Hematopoietic multipotent progenitor cell (in vitro differentiated cells): ENCODE measurements around the gene GPC5. TPM values are rescaled to one million over a fixed set of nuclear protein-coding genes. Genes with fewer than 3 reads are reported as not detected.
"Not testable (repeated sequence)": the region's sequence is repeated elsewhere in the genome, so short reads cannot be mapped to it uniquely, and the experiment has no call there.

Source experiments
- DNase-seq, 3 donors: peaks; one replicate each; pipeline ENCODE4 v3.0.0-alpha.2; 2011 to 2015; ENCODE audit warnings: low read depth in 2 of 3, low spot score in 2 of 3
- total RNA-seq: library from RNA; depleted of rRNA; stranded (reverse); fragments of >200 nt; gene quantifications from one replicate; pipeline ENCODE4 v1.2.3, GENCODE V29; 2012

The GPC5 gene
- total RNA-seq, 1 donor = 18.3 TPM

- no peak for DNase-seq
Observed at GRCh38 chr13:92483894-92484293, 1085.5 kb downstream of the GPC5 start.

- no peak for DNase-seq
Observed at GRCh38 chr13:92487238-92487637, 1088.8 kb downstream of the GPC5 start.

- DNase-seq = no peak
Observed at GRCh38 chr13:92488249-92488852, 1089.9 kb downstream of the GPC5 start.

GRCh38 chr13:92491839-92492238 is 1093.4 kb downstream of the GPC5 start:
- no peak for DNase-seq

- no peak for DNase-seq
Observed at GRCh38 chr13:92494915-92495314, 1096.5 kb downstream of the GPC5 start.

GRCh38 chr13:92500192-92500591 is 1101.8 kb downstream of the GPC5 start:
- DNase-seq = no peak

GRCh38 chr13:92510416-92510815 is 1112.0 kb downstream of the GPC5 start:
- DNase-seq = no peak

- DNase-seq = no peak
Observed at GRCh38 chr13:92512852-92513251, 1114.4 kb downstream of the GPC5 start.

GRCh38 chr13:92513672-92514071 is 1115.3 kb downstream of the GPC5 start:
- DNase-seq = no peak

- no peak for DNase-seq
Observed at GRCh38 chr13:92514420-92515125, 1116.2 kb downstream of the GPC5 start.

- not testable (repeated sequence) for DNase-seq
Observed at GRCh38 chr13:92516878-92517277, 1118.5 kb downstream of the GPC5 start.

- not testable (repeated sequence) for DNase-seq
Observed at GRCh38 chr13:92518622-92519021, 1120.2 kb downstream of the GPC5 start.

GRCh38 chr13:92530364-92530763 is 1131.9 kb downstream of the GPC5 start:
- DNase-seq = no peak

- no peak for DNase-seq
Observed at GRCh38 chr13:92535222-92536006, 1137.0 kb downstream of the GPC5 start.

GRCh38 chr13:92537471-92537870 is 1139.0 kb downstream of the GPC5 start:
- DNase-seq = no peak

GRCh38 chr13:92538164-92538563 is 1139.7 kb downstream of the GPC5 start:
- DNase-seq = no peak

- DNase-seq = not testable (repeated sequence)
Observed at GRCh38 chr13:92539148-92539547, 1140.7 kb downstream of the GPC5 start.

GRCh38 chr13:92547266-92547665 is 1148.8 kb downstream of the GPC5 start:
- no peak for DNase-seq

- DNase-seq = no peak
Observed at GRCh38 chr13:92549276-92549675, 1150.9 kb downstream of the GPC5 start.

GRCh38 chr13:92553470-92554114 is 1155.2 kb downstream of the GPC5 start:
- DNase-seq = no peak

- no peak for DNase-seq
Observed at GRCh38 chr13:92560883-92561282, 1162.5 kb downstream of the GPC5 start.
